ENCODE results near the gene SUMO4. TPM values are rescaled to one million over a fixed set of nuclear protein-coding genes. Genes with fewer than 3 reads are reported as not detected.

SUMO4 gene
- 1.4 TPM for polyA plus RNA-seq (2013)

DNA sequence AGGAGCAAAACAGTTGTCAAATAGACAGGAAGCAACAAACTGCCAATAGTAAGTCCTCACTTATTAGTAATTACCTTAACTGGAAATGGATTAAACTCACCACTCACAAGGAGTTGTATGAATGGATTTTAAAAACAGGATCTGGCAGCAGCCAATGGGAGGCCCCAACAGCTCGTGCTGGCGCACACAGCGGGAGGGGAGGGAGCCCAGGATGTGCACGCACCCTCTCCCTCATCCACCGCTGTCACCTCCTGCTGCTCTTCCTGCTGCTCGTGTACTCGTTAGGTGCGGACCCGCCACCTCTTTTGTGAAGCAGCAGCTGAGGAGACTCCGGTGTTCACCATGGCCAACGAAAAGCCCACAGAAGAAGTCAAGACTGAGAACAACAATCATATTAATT lies at the start of gene SUMO4:
Gene SUMO4 (plus strand): TSS at position 213 of the 400 bp plus-strand sequence. CDS start 130 bp downstream, at position 343.
- no peaks in the 10 kb centered on the region for H3K4me1 ChIP-seq (ENCODE audit: control extremely low read depth in 1 of 4, control insufficient read depth in 4 of 4, insufficient read depth in 4 of 4, low read length in 3 of 4)
- DNase-seq: no peak
- POLR2A ChIA-PET: no interaction called here
- no peak within 1 kb of the TSS for H3K4me3 ChIP-seq (ENCODE audit: control insufficient read depth in 1 of 7, extremely low read depth in 1 of 7, insufficient read depth in 4 of 7, low read depth in 2 of 7, low read length in 6 of 7)
- H3K9me3 ChIP-seq (ENCODE audit: control extremely low read depth in 1 of 5, control insufficient read depth in 4 of 5, insufficient read depth in 2 of 5, low read depth in 1 of 5, low read length in 4 of 5): peaks cover 0 to 4% (median 0%) of the 10 kb centered on the region in 5 experiments
- 95% methylated on average over 8 of the region's 11 CpGs for WGBS (ENCODE audit: insufficient coverage)
- H3K36me3 ChIP-seq (ENCODE audit: control insufficient read depth in 4 of 4, insufficient read depth in 4 of 4, low read length in 3 of 4): peaks cover 23 to 74% (median 42%) of the 10 kb centered on the region in 4 experiments
- no peak within 1 kb of the TSS for H3K27ac ChIP-seq (ENCODE audit: insufficient read depth in 1 of 2, low read depth in 1 of 2, low read length in 2 of 2, poor library complexity in 1 of 2, severe bottlenecking in 2 of 2)
- CTCF ChIA-PET: no interaction called here
- no peaks in the 10 kb centered on the region for H3K27me3 ChIP-seq (replicated peaks in 2 of 5; ENCODE audit: control insufficient read depth in 4 of 5, insufficient read depth in 5 of 5, low read length in 4 of 5)

DNA sequence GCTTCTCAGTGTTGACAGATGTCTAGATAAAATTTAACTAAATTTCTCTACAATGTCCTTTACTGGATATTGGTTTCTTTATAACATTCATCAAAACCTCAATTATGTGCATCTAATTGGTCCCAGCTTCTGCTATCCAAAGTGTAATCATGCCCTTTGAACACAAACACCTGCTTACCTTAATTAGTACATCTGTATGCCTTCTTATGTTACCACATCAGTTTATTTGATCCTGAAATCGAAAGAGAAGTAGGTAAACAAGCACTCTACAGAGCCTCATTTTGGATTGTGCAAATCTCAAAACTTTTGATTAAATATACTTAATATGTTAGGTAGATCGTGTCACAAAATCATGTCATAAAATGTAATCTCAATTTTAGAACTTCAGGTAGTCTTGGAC lies 46.1 kb upstream of the SUMO4 start:
- Histone ChIP-seq H3K4me3 (ENCODE audit: control insufficient read depth in 1 of 7, extremely low read depth in 1 of 7, insufficient read depth in 4 of 7, low read depth in 2 of 7, low read length in 6 of 7) (no peak overlapping the region), H3K27ac (ENCODE audit: insufficient read depth in 1 of 2, low read depth in 1 of 2, low read length in 2 of 2, poor library complexity in 1 of 2, severe bottlenecking in 2 of 2) (no peak overlapping the region), H3K36me3 (ENCODE audit: control insufficient read depth in 4 of 4, insufficient read depth in 4 of 4, low read length in 3 of 4) (peaks cover 0 to 7% (median 2%) of the 10 kb centered on the region in 4 experiments), H3K27me3 (replicated peaks in 2 of 5; ENCODE audit: control insufficient read depth in 4 of 5, insufficient read depth in 5 of 5, low read length in 4 of 5) (no peaks in the 10 kb centered on the region), H3K4me1 (ENCODE audit: control extremely low read depth in 1 of 4, control insufficient read depth in 4 of 4, insufficient read depth in 4 of 4, low read length in 3 of 4) (peaks cover 0 to 33% (median 4%) of the 10 kb centered on the region in 4 experiments), H3K9me3 (ENCODE audit: control extremely low read depth in 1 of 5, control insufficient read depth in 4 of 5, insufficient read depth in 2 of 5, low read depth in 1 of 5, low read length in 4 of 5) (no peaks in the 10 kb centered on the region)
- WGBS (ENCODE audit: insufficient coverage): no CpG with 5 or more reads among the region's 2 CpGs
- DNase-seq: no peak
- POLR2A ChIA-PET: no interaction called here
- CTCF ChIA-PET: no interaction called here

DNA sequence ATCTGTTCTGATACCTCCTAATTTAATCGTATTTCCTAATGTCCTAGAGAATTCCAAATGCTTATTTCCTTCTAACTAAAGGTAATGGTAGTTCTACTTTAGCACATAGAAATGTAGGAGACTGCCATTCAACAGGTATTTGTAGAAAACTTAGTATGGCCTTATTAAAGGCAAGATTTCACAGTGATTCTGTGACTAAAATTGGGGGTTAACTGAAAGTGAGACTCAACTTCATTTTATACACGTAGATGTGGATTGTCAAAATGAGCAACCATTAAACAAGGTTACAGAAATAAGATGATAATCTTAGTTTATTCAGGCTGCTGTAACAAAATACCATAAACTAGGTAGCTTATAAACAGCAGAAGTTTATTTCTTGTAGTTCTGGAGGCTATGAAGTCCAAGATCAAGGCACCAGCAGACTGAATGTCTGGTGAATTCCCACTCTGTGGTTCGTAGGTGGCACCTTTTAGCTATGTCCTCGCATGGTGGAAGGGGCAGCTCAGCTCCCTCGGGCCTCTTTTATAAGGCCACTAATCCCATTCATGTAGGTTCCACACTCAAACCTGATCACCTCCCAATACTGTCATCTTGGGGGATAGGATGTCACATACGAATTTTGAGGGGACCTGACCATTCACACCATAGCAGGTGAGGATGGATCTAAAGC lies 43.8 kb upstream of the SUMO4 start:
- ChIA-PET CTCF (no interaction called here), POLR2A (no interaction called here)
- DNase-seq: no peak
- H3K36me3 ChIP-seq (ENCODE audit: control insufficient read depth in 4 of 4, insufficient read depth in 4 of 4, low read length in 3 of 4): peaks cover 1 to 13% (median 8%) of the 10 kb centered on the region in 4 experiments
- peaks cover 0 to 24% (median 5%) of the 10 kb centered on the region in 4 experiments for H3K4me1 ChIP-seq (ENCODE audit: control extremely low read depth in 1 of 4, control insufficient read depth in 4 of 4, insufficient read depth in 4 of 4, low read length in 3 of 4)
- WGBS (ENCODE audit: insufficient coverage): 95% methylated on average over 4 of the region's 6 CpGs
- no peaks in the 10 kb centered on the region for H3K9me3 ChIP-seq (ENCODE audit: control extremely low read depth in 1 of 5, control insufficient read depth in 4 of 5, insufficient read depth in 2 of 5, low read depth in 1 of 5, low read length in 4 of 5)
- no peak overlapping the region for H3K27ac ChIP-seq (ENCODE audit: insufficient read depth in 1 of 2, low read depth in 1 of 2, low read length in 2 of 2, poor library complexity in 1 of 2, severe bottlenecking in 2 of 2)
- H3K27me3 ChIP-seq (replicated peaks in 2 of 5; ENCODE audit: control insufficient read depth in 4 of 5, insufficient read depth in 5 of 5, low read length in 4 of 5): no peaks in the 10 kb centered on the region
- H3K4me3 ChIP-seq (ENCODE audit: control insufficient read depth in 1 of 7, extremely low read depth in 1 of 7, insufficient read depth in 4 of 7, low read depth in 2 of 7, low read length in 6 of 7): no peak overlapping the region

DNA sequence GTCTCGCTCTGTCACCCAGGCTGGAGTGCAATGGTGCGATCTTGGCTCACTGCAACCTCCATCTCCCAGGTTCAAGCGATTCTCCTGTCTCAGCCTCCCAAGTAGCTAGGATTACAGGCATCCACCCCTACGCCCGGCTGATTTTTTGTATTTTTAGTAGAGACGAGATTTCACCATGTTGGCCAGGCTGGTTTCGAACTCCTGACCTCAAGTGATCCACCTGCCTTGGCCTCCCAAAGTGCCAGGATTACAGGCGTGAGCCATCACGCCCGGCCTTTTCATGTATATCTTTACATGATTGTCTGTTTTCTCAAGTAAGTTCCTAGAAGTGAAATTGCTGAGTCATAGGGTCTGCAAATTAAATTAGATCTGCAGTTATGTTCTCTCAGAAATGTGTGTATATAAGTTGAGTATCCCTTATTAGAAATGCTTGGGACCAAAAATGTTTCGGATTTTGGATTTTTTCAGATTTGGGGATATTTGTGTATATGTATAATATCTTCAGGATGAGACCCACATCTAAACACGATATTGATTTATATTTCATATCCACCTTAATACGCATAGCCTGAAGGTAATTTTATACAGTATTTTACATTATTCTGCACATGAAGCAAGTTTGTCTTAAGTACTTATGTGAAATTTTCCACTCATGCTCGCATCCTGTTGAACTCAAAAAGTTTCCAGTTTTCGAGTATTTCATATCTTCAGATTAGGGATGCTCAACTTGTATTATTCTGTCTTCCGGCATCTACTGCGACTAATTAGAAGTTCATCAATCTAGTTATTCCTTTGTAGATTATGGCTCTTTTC lies 42.1 kb upstream of the SUMO4 start:
- H3K36me3 ChIP-seq (ENCODE audit: control insufficient read depth in 4 of 4, insufficient read depth in 4 of 4, low read length in 3 of 4): peaks cover 9 to 16% (median 14%) of the 10 kb centered on the region in 4 experiments
- POLR2A ChIA-PET: no interaction called here
- H3K9me3 ChIP-seq (ENCODE audit: control extremely low read depth in 1 of 5, control insufficient read depth in 4 of 5, insufficient read depth in 2 of 5, low read depth in 1 of 5, low read length in 4 of 5): peaks cover 0 to 4% (median 0%) of the 10 kb centered on the region in 5 experiments
- H3K27ac ChIP-seq (ENCODE audit: insufficient read depth in 1 of 2, low read depth in 1 of 2, low read length in 2 of 2, poor library complexity in 1 of 2, severe bottlenecking in 2 of 2): no peak overlapping the region
- CTCF ChIA-PET: no interaction called here
- DNase-seq: peak; percentile 38 to 83 (median 76)
- H3K4me1 ChIP-seq (ENCODE audit: control extremely low read depth in 1 of 4, control insufficient read depth in 4 of 4, insufficient read depth in 4 of 4, low read length in 3 of 4): peaks cover 0 to 21% (median 5%) of the 10 kb centered on the region in 4 experiments
- no peak overlapping the region for H3K4me3 ChIP-seq (ENCODE audit: control insufficient read depth in 1 of 7, extremely low read depth in 1 of 7, insufficient read depth in 4 of 7, low read depth in 2 of 7, low read length in 6 of 7)
- WGBS (ENCODE audit: insufficient coverage): 81% methylated on average over 11 of the region's 17 CpGs
- no peaks in the 10 kb centered on the region for H3K27me3 ChIP-seq (replicated peaks in 2 of 5; ENCODE audit: control insufficient read depth in 4 of 5, insufficient read depth in 5 of 5, low read length in 4 of 5)

DNA sequence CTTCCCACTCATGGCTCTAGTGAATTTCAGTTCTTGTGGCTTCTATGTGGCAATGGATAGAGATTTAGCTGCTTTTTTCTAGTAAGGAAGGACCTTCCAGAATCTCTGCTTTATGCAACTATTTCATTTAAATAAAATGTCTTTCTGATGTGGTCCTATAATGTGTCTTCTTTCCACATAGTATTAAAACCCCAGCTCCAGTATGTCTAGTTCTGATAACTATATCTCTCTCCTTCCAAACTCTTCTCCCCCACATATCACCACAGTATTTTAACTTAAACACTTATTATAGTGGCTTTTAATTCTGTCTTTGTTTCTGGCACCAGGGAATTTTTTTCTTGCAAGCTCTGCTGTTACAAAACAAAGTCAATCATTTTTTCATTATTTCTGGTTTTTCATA lies 40.6 kb upstream of the SUMO4 start:
- DNase-seq: peak in 1 of 3 donors; percentile 26
- H3K4me1 ChIP-seq (ENCODE audit: control extremely low read depth in 1 of 4, control insufficient read depth in 4 of 4, insufficient read depth in 4 of 4, low read length in 3 of 4): peaks cover 0 to 26% (median 6%) of the 10 kb centered on the region in 4 experiments
- POLR2A ChIA-PET: no interaction called here
- peaks cover 0 to 4% (median 0%) of the 10 kb centered on the region in 5 experiments for H3K9me3 ChIP-seq (ENCODE audit: control extremely low read depth in 1 of 5, control insufficient read depth in 4 of 5, insufficient read depth in 2 of 5, low read depth in 1 of 5, low read length in 4 of 5)
- no peaks in the 10 kb centered on the region for H3K27me3 ChIP-seq (replicated peaks in 2 of 5; ENCODE audit: control insufficient read depth in 4 of 5, insufficient read depth in 5 of 5, low read length in 4 of 5)
- H3K36me3 ChIP-seq (ENCODE audit: control insufficient read depth in 4 of 4, insufficient read depth in 4 of 4, low read length in 3 of 4): peaks cover 9 to 16% (median 13%) of the 10 kb centered on the region in 4 experiments
- no peak overlapping the region for H3K27ac ChIP-seq (ENCODE audit: insufficient read depth in 1 of 2, low read depth in 1 of 2, low read length in 2 of 2, poor library complexity in 1 of 2, severe bottlenecking in 2 of 2)
- CTCF ChIA-PET: interaction anchor here (0.8 to 2.6 kb wide), 4 partner anchors 13 to 36 kb away, joined by 3 to 10 read pairs (median 3); no protein-coding TSS in a partner anchor
- H3K4me3 ChIP-seq (ENCODE audit: control insufficient read depth in 1 of 7, extremely low read depth in 1 of 7, insufficient read depth in 4 of 7, low read depth in 2 of 7, low read length in 6 of 7): no peak overlapping the region

DNA sequence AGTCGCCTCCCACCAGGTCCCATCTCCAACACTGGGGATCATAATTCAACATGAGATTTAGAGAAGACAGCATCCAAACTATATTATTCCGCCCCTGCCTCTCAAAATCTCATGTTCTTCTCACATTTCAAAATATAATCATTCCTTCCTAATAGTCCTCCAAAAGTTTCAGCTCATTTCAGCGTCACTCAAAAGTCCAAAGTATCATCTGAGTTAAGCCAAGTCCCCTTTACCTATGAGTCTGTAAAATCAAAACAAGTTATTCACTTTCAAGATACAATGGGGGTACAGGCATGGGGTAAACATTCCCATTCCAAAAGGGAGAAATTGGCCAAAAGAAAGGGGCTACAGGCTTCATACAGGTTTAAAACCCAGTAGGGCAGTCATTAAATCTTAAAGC lies 39.5 kb upstream of the SUMO4 start:
- no peak overlapping the region for H3K27ac ChIP-seq (ENCODE audit: insufficient read depth in 1 of 2, low read depth in 1 of 2, low read length in 2 of 2, poor library complexity in 1 of 2, severe bottlenecking in 2 of 2)
- ChIA-PET POLR2A (no interaction called here), CTCF (interaction anchor here (2.6 kb wide), 1 partner anchor 14 kb away, joined by 10 read pairs; no protein-coding TSS in a partner anchor)
- no peak overlapping the region for H3K4me3 ChIP-seq (ENCODE audit: control insufficient read depth in 1 of 7, extremely low read depth in 1 of 7, insufficient read depth in 4 of 7, low read depth in 2 of 7, low read length in 6 of 7)
- H3K9me3 ChIP-seq (ENCODE audit: control extremely low read depth in 1 of 5, control insufficient read depth in 4 of 5, insufficient read depth in 2 of 5, low read depth in 1 of 5, low read length in 4 of 5): peaks cover 0 to 4% (median 0%) of the 10 kb centered on the region in 5 experiments
- 94% methylated on average over 2 of the region's 3 CpGs for WGBS (ENCODE audit: insufficient coverage)
- H3K36me3 ChIP-seq (ENCODE audit: control insufficient read depth in 4 of 4, insufficient read depth in 4 of 4, low read length in 3 of 4): peaks cover 9 to 16% (median 12%) of the 10 kb centered on the region in 4 experiments
- DNase-seq: no peak
- peaks cover 0 to 37% (median 7%) of the 10 kb centered on the region in 4 experiments for H3K4me1 ChIP-seq (ENCODE audit: control extremely low read depth in 1 of 4, control insufficient read depth in 4 of 4, insufficient read depth in 4 of 4, low read length in 3 of 4)
- H3K27me3 ChIP-seq (replicated peaks in 2 of 5; ENCODE audit: control insufficient read depth in 4 of 5, insufficient read depth in 5 of 5, low read length in 4 of 5): no peaks in the 10 kb centered on the region

DNA sequence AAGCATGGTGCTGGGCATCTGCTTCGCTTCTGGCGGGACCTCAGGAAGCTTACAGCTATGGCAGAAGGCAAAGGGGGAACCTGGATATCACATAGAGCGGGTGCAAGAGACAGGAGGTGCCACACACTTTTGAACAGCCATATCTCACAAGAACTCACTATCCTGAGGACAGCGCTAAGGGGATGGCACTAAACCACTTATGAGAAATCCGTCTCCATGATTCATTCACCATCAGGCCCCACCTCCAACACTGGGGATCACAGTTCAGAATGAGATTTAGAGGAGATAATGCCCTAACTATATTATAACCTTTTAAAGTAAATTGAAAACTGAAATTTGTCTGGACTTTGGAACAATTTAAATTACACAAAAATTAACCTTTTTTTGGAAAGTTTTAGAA lies 37.8 kb upstream of the SUMO4 start:
- Histone ChIP-seq H3K9me3 (ENCODE audit: control extremely low read depth in 1 of 5, control insufficient read depth in 4 of 5, insufficient read depth in 2 of 5, low read depth in 1 of 5, low read length in 4 of 5) (peaks cover 0 to 4% (median 0%) of the 10 kb centered on the region in 5 experiments), H3K27ac (ENCODE audit: insufficient read depth in 1 of 2, low read depth in 1 of 2, low read length in 2 of 2, poor library complexity in 1 of 2, severe bottlenecking in 2 of 2) (no peak overlapping the region), H3K4me1 (ENCODE audit: control extremely low read depth in 1 of 4, control insufficient read depth in 4 of 4, insufficient read depth in 4 of 4, low read length in 3 of 4) (peaks cover 6 to 50% (median 10%) of the 10 kb centered on the region in 4 experiments), H3K27me3 (replicated peaks in 2 of 5; ENCODE audit: control insufficient read depth in 4 of 5, insufficient read depth in 5 of 5, low read length in 4 of 5) (no peaks in the 10 kb centered on the region), H3K4me3 (ENCODE audit: control insufficient read depth in 1 of 7, extremely low read depth in 1 of 7, insufficient read depth in 4 of 7, low read depth in 2 of 7, low read length in 6 of 7) (no peak overlapping the region), H3K36me3 (ENCODE audit: control insufficient read depth in 4 of 4, insufficient read depth in 4 of 4, low read length in 3 of 4) (peaks cover 9 to 19% (median 11%) of the 10 kb centered on the region in 4 experiments)
- 95% methylated on average over 3 of the region's 5 CpGs for WGBS (ENCODE audit: insufficient coverage)
- no peak for DNase-seq
- CTCF ChIA-PET: interaction anchor here (1.0 kb wide), 1 partner anchor 13 kb away, joined by 3 read pairs; no protein-coding TSS in a partner anchor
- POLR2A ChIA-PET: no interaction called here

Data from common myeloid progenitor, CD34-positive (primary cell).